Stimulated activated CD8-positive, alpha-beta memory T cell treated with anti-CD3 and anti-CD28 coated beads, Interleukin-4, amount 100 ng/mL, for 48 hours (primary cell): Measurements from ENCODE around the gene ALDOC.
A peak's percentile ranks its signal among the peaks of the same experiment; 100 is the strongest.
"Not testable (repeated sequence)": the region's sequence is repeated elsewhere in the genome, so short reads cannot be mapped to it uniquely, and the experiment has no call there.

Experiments
- DNase-seq: peaks from one replicate; pipeline ENCODE4 v3.0.0-alpha.2; 2020

Gene ALDOC

GRCh38 chr17:28580959-28581358 is 4.3 kb upstream of the ALDOC start:
- no peak for DNase-seq

DNA sequence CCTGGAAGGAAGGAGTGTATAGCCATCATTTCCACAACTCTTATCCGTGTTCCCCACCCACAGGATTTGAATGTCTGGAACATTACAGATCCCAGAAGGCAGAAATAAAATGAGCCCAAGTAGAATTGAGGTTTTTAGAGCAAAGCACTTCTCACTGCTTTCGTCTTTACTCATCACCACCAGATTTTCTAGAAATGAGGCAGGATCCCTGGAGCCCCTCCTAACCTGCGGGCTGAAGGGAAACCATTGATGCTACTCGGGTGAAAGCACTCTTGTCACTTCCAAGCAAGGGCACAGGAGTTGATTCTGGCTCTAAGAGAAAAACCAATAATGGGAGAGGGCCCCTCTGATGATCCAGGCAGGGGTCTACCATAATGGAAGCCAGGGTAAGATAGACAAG is 2.8 kb upstream of the ALDOC start:
- peak; percentile 60 for DNase-seq

- no peak for DNase-seq
Observed at GRCh38 chr17:28578246-28579195, 1.8 kb upstream of the ALDOC start.

GRCh38 chr17:28577466-28577824 is 750 bp upstream of the ALDOC start:
- DNase-seq = no peak

GRCh38 chr17:28576016-28576415 is 679 bp downstream of the ALDOC start:
- DNase-seq = not testable (repeated sequence)

- no peak for DNase-seq
Observed at GRCh38 chr17:28575126-28575795, 1.4 kb downstream of the ALDOC start.

GRCh38 chr17:28574526-28574925 is 2.2 kb downstream of the ALDOC start:
- DNase-seq = no peak

GRCh38 chr17:28573966-28574480 is 2.7 kb downstream of the ALDOC start:
- no peak for DNase-seq

GRCh38 chr17:28573521-28573920 is 3.2 kb downstream of the ALDOC start:
- DNase-seq = no peak

GRCh38 chr17:28573040-28573380 is 3.7 kb downstream of the ALDOC start:
- no peak for DNase-seq

DNA sequence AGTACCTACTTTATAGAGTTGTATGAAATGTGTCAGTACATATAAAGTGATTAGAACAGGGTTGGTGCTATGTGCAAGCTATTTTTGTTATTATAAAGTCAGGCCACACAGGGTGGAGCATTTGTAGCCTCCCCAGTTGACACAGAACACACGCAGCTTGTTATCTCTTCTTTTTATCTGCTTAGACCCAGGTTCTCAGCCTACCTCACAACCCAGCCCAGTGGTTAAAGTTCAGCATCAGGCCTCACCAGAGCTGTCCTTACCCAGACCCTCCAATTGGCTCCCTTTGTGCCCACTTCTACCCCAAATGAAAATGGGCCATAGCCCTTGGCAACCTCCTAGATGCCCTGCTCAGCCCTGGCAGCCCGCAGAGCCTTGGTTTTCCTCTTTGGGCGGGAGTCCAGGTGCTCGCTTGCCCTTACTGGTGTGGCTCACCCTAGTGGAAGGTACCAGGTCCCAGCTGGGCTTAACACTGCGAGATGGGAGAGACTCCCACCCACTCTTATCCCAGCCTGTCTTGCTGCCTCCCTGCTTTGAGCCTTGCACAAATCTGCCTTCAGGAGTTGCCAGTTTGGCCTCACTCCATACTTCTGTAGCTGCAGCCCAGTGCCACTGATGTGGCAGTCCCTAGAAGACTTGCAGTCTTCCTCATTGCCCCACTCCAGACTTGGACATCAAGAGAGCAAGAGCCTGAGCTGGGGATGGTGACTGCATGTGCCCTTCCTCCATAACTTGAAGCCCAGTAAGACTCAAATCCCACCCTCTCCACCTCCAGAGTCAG is 4.2 kb downstream of the ALDOC start:
- no peak for DNase-seq

DNA sequence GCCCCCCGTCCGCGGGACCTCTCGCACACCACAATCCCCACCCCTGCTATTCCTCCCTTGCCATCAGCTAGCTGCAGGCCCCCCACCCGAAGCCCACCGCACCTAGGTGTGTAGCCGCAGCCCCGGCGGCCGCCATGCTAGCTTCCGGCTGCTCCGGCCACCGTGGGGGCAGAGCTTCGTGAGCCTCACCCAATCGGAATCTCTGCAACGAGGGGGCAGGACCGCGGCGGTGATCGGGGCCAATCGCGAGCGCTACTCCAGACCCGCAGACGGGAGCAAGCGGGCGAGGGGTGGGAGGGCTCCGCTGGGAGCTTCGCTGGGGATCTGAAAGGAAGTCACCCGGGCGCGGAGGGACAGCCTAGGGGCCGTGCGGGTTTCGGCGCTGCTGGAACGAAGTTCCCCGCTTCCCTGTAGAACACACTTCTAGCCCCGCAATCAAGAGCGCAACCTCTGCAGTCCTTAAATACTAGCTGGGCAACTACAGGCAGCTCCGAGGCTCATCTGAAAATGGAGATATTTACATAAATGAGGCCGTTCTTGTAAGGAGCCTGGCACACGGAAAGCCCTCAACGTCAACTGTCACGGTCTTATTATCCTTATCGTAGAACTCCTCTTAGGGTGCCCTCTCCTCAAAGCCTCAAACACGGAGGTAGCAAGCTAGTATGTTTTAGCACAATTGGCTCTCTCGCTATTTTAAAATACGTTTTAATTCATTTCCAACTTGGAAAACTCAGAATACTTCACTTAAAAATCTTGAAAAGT is 5.2 kb downstream of the ALDOC start, which contains the start of gene PIGS:
PIGS (minus strand) TSS at position 164 of the 762 bp plus-strand sequence; CDS start at position 136, 28 bp downstream.
- peak; percentile 95 for DNase-seq

GRCh38 chr17:28570716-28571360 is 5.9 kb downstream of the ALDOC start:
- peak; percentile 64 for DNase-seq

- no peak for DNase-seq
Observed at GRCh38 chr17:28569446-28569845, 7.2 kb downstream of the ALDOC start.

DNA sequence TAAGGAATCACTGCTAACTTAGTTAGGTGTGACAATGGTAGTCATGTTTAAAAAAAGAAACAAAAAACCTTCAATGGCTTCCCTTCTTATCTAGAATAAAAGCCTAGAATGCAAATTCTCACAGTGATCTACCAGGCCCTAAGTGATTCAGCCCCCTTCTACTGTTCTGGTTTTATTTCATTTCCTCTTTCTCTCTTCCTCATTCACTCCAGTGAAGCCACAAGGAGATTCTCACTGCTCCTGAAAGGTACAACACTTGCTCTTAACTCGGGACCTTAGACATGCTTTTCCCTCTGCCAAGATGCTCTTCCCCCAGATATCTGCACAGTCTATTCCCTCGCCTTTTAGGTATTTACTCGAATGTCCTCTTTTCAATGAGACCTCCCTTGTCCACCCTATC is 9.1 kb downstream of the ALDOC start:
- no peak for DNase-seq

- no peak for DNase-seq
Observed at GRCh38 chr17:28563475-28563874, 13.2 kb downstream of the ALDOC start.

DNA sequence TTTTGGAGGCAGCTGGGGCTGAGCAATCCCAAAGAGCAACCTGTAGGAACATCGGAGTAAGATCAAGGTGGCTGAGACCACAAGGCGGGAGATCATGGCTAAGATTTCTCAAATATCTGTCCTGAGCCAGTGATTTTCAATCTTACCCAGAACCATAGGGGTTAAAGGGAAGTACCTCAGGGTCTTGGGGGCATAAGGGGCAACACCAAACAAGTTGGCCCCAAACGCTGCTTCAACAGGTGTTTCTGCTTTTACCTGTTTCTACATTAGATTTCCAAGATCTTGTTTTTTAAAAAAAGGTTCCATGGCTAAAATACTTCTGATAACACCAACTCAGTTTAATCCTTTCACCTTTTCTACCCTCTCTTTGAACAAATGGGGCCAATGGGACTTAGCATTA is 21.7 kb downstream of the ALDOC start:
- no peak for DNase-seq

- no peak for DNase-seq
Observed at GRCh38 chr17:28554565-28554964, 22.1 kb downstream of the ALDOC start.

DNA sequence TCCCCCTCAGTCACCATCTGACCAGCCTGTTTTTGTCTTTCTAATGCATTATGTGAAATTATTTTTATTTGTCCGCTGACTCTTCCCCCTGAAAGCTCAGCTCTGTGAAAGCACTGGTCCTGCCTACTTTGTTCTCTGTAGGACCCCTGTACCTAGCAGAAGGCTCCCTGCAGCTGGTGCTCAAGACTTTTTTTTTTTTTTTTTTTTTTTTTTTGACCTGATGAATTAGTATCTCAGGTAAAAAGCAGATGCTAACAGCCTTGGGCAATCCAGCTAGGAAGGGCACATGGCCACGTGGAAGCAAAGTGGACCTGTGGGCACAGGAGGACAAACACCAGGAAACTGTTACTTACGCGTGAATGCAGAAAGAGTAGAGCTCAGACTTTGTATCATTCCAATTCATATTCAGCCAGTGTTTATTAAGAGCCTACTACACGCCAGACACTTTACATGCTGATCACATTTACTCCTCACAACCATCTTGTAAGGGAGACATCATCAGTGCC is 23.6 kb downstream of the ALDOC start:
- DNase-seq = no peak

- DNase-seq = peak; percentile 86
Observed at GRCh38 chr17:28552176-28552999, 24.3 kb downstream of the ALDOC start, which contains the start of gene UNC119. TSS of gene UNC119 (minus strand) at chr17:28552624. CDS start at chr17:28552557, 67 bp downstream.
